Keratinocyte (primary cell): ENCODE data around the gene DENND1C.

Experiments used
- CTCF ChIP-seq, 3 experiments: IDR thresholded peaks in 1 of 3; conservative IDR thresholded peaks in 1 of 3; optimal IDR thresholded peaks in 1 of 3; 2 replicates in 2 of 3; 3 replicates in 1 of 3; pipeline versions ENCODE3 to v1.5.1; 2011; ENCODE audit warnings: low read length in 3 of 3, mild to moderate bottlenecking in 3 of 3, moderate library complexity in 2 of 3, control low read depth in 1 of 3, inconsistent platforms in 1 of 3; ENCODE audit not compliant: insufficient read depth in 2 of 3; ENCODE audit errors: extremely low read depth in 1 of 3
- EZH2 ChIP-seq: IDR thresholded peaks from one replicate; pipeline ENCODE4 v1.6.1; 2012; ENCODE audit warnings: inconsistent platforms, mild to moderate bottlenecking, low read length, moderate library complexity

- TF ChIP-seq CTCF (optimal IDR thresholded peaks at IDR 0.05 in 1 of 3, IDR thresholded peaks at IDR 0.05 in 1 of 3, conservative IDR thresholded peaks at IDR 0.05 in 1 of 3; ENCODE audit: extremely low read depth in 1 of 3, insufficient read depth in 2 of 3, low read length in 3 of 3) (no peak), EZH2 (no peak)
Measured at GRCh38 chr19:6464070-6464873, 17.3 kb downstream of the DENND1C start, which contains the start of gene CRB3.
